ENCODE measurements around the gene PDIA6. TPM values are rescaled to one million over a fixed set of nuclear protein-coding genes. Genes with fewer than 3 reads are reported as not detected.

PDIA6 gene
- total and polyA plus RNA-seq, 12 donors, result 28.6 to 544 (median 142) TPM

GRCh38 chr2:10800163-10800562 lies 12.4 kb downstream of the PDIA6 start:
- no peak for DNase-seq
- Histone ChIP-seq H3K4me3 (no peak overlapping the region), H3K36me3 (replicated peaks in 1 of 2) (peaks cover 0 to 33% of the 10 kb centered on the region in 2 donors), H3K9me3 (replicated peaks in 1 of 3) (no peaks in the 10 kb centered on the region), H3K4me1 (replicated peaks in 1 of 2) (peaks cover 0 to 12% of the 10 kb centered on the region in 2 donors), H3K27ac (no peak overlapping the region), H3K27me3 (no peaks in the 10 kb centered on the region)
- no peak for TF ChIP-seq CTCF (IDR thresholded peaks at IDR 0.05)
- TF ChIP-seq POLR2A (IDR thresholded peaks at IDR 0.05), result no peak
- intact Hi-C loops (cut with DNase I), result no loop called here
- WGBS, 4 donors, result 93 to 99% (median 96%) methylated on average over 4 of the region's 4 CpGs

- peaks cover 0 to 34% of the 10 kb centered on the region in 2 donors for H3K36me3 ChIP-seq (replicated peaks in 1 of 2)
- peak in 1 of 7 donors; percentile 38 for DNase-seq
- intact Hi-C loops (cut with DNase I), result no loop called here
- H3K27ac ChIP-seq, result no peak overlapping the region
- no peak for TF ChIP-seq CTCF (IDR thresholded peaks at IDR 0.05)
- no peak for TF ChIP-seq POLR2A (IDR thresholded peaks at IDR 0.05)
- H3K9me3 ChIP-seq (replicated peaks in 1 of 3), result no peaks in the 10 kb centered on the region
- H3K4me3 ChIP-seq, result no peak overlapping the region
- H3K4me1 ChIP-seq (replicated peaks in 1 of 2), result peaks cover 0 to 16% of the 10 kb centered on the region in 2 donors
- H3K27me3 ChIP-seq, result no peaks in the 10 kb centered on the region
- WGBS, 4 donors, result 90 to 92% (median 92%) methylated on average over 8 of the region's 8 CpGs
Observed at GRCh38 chr2:10798783-10799182, 13.8 kb downstream of the PDIA6 start.

GRCh38 chr2:10796703-10797102 lies 15.9 kb downstream of the PDIA6 start:
- Histone ChIP-seq H3K36me3 (replicated peaks in 1 of 2) (peaks cover 0 to 50% of the 10 kb centered on the region in 2 donors), H3K27me3 (no peaks in the 10 kb centered on the region), H3K27ac (no peak overlapping the region), H3K9me3 (replicated peaks in 1 of 3) (no peaks in the 10 kb centered on the region), H3K4me1 (replicated peaks in 1 of 2) (peaks cover 0 to 8% of the 10 kb centered on the region in 2 donors), H3K4me3 (no peak overlapping the region)
- TF ChIP-seq POLR2A (IDR thresholded peaks at IDR 0.05) (no peak), CTCF (IDR thresholded peaks at IDR 0.05) (no peak)
- intact Hi-C loops (cut with DNase I), result no loop called here
- no peak for DNase-seq
- 89 to 100% (median 95%) methylated on average over 2 of the region's 2 CpGs for WGBS, 4 donors

- Histone ChIP-seq H3K9me3 (replicated peaks in 1 of 3) (no peaks in the 10 kb centered on the region), H3K27me3 (no peaks in the 10 kb centered on the region), H3K36me3 (replicated peaks in 1 of 2) (peaks cover 0 to 51% of the 10 kb centered on the region in 2 donors), H3K27ac (peak overlapping the region in 1 of 5 donors; percentile 27), H3K4me1 (replicated peaks in 1 of 2) (peaks cover 0 to 8% of the 10 kb centered on the region in 2 donors), H3K4me3 (no peak overlapping the region)
- peak in 1 of 7 donors; percentile 10 for DNase-seq
- 52 to 57% (median 54%) methylated on average over 7 of the region's 7 CpGs for WGBS, 4 donors
- no peak for TF ChIP-seq POLR2A (IDR thresholded peaks at IDR 0.05)
- TF ChIP-seq CTCF (IDR thresholded peaks at IDR 0.05), result no peak
- intact Hi-C loops (cut with DNase I), result no loop called here
Observed at GRCh38 chr2:10795508-10796046, 17.0 kb downstream of the PDIA6 start.
